ENCODE measurements around the gene ZNF217.

DNA sequence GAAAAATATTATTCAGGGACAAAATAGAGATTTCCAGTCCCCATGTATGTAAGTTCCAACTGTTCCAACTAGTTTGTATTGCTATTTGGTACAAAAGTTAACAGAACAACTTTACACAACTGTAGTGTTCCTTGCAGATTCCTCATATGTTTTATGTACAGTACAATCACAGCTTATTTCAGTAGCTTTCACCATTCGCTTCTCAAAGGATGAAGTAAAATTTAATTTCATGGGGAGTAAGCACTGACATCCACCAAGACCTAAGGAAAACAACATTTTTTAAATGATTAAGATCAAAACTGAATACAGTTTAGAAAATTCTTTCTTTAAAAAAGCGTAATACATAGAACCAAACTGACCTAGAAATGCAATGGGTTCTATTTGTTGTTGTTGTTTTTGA, 24.6 kb downstream of the ZNF217 start:
- TF ChIP-seq POLR2A (IDR thresholded peaks at IDR 0.05) (no peak), EP300 (IDR thresholded peaks at IDR 0.05) (no peak), POLR2AphosphoS5 (IDR thresholded peaks at IDR 0.05) (no peak)
- TF ChIP-seq, protein P1, sequence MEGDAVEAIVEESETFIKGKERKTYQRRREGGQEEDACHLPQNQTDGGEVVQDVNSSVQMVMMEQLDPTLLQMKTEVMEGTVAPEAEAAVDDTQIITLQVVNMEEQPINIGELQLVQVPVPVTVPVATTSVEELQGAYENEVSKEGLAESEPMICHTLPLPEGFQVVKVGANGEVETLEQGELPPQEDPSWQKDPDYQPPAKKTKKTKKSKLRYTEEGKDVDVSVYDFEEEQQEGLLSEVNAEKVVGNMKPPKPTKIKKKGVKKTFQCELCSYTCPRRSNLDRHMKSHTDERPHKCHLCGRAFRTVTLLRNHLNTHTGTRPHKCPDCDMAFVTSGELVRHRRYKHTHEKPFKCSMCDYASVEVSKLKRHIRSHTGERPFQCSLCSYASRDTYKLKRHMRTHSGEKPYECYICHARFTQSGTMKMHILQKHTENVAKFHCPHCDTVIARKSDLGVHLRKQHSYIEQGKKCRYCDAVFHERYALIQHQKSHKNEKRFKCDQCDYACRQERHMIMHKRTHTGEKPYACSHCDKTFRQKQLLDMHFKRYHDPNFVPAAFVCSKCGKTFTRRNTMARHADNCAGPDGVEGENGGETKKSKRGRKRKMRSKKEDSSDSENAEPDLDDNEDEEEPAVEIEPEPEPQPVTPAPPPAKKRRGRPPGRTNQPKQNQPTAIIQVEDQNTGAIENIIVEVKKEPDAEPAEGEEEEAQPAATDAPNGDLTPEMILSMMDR (IDR thresholded peaks at IDR 0.05), result no peak
